Skeletal muscle satellite cell (primary cell): ENCODE results near the gene DMD.

Experiments
- H3K27me3 ChIP-seq: 2 replicates; pipeline ENCODE4 v1.7.0; 2013; ENCODE audit warnings: low read length; ENCODE audit not compliant: control insufficient read depth, insufficient read depth
- H3K36me3 ChIP-seq: 2 replicates; pipeline ENCODE4 v1.7.0; 2013; ENCODE audit warnings: mild to moderate bottlenecking, control low read depth, low read length; ENCODE audit not compliant: insufficient read depth
- H3K4me1 ChIP-seq: 2 replicates; pipeline ENCODE4 v1.7.0; 2013; ENCODE audit warnings: low read length; ENCODE audit not compliant: control insufficient read depth, insufficient read depth
- H3K4me2 ChIP-seq: 2 replicates; pipeline ENCODE4 v1.7.0; 2013; ENCODE audit warnings: mild to moderate bottlenecking, low read length
- H3K4me3 ChIP-seq: 2 replicates; pipeline ENCODE4 v1.7.0; 2013; ENCODE audit warnings: low read length
- H3K9ac ChIP-seq: 2 replicates; pipeline ENCODE4 v1.7.0; 2013; ENCODE audit warnings: mild to moderate bottlenecking, low read depth, low read length, moderate library complexity
- H3K9me3 ChIP-seq: replicated peaks from 2 replicates; pipeline ENCODE4 v1.7.0; 2013; ENCODE audit warnings: mild to moderate bottlenecking, control low read depth, low read length

DMD gene

DNA sequence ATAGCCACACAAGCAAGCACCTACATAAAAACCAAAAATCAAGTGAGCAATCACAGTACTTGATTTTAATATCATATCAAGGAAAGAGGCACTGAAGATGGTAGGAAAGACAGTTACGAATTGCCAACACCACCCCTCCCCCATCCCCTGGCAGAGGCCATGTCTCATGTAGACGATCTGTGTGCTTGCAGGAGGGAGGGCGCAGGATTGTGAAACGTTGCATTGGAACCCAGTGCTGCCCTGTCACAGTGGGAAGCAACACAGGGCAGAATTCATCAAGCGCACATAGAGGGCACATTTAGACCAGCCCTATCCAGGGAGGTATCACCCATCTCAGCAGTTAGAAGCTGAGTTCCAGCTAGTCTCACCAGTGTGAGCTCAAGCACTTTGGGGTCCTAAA, 359.8 kb downstream of the DMD start:
- Histone ChIP-seq H3K9me3 (no peaks in the 10 kb centered on the region), H3K4me2 (no peak overlapping the region), H3K9ac (no peak overlapping the region), H3K4me3 (no peak overlapping the region), H3K4me1 (no peaks in the 10 kb centered on the region), H3K36me3 (no peaks in the 10 kb centered on the region), H3K27me3 (no peaks in the 10 kb centered on the region)

DNA sequence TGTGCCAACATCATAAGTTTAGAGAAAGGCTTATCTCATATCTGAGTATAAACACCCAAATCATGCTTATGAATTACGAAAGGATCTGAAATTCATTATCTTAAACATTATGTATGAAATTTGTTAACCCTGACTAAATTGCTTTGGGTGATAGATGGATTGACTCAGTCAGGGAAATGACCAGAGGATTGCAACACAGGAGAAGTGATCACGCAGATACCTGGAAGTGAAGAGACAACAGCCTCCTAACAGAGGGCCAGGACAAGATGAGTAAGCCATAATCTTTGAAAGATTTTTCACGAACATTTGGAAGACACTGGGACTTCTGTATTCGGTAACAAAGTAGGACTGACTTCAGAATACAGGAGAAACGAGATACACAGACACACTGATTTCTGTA, 363.4 kb downstream of the DMD start:
- Histone ChIP-seq H3K36me3 (no peaks in the 10 kb centered on the region), H3K4me3 (no peak overlapping the region), H3K9ac (no peak overlapping the region), H3K27me3 (no peaks in the 10 kb centered on the region), H3K9me3 (no peaks in the 10 kb centered on the region), H3K4me2 (no peak overlapping the region), H3K4me1 (no peaks in the 10 kb centered on the region)

DNA sequence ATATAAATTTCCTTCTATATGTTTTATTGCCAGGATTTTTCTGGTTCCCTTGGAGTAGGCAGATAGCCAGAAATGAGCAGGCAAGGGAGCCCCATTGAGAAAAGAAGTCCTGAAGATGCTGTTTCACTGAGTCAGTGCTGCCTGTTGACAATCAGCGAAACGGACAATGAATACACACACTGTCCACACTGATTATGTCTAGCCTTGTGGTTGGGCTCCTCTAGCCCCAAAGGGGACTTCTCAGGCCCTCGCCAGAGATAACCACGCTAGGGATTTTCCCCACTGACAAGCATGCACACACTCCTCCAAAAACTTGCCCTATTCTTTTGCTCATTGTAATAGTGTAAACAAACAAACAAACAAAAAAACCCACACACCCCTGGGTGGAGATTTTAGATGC, 369.3 kb downstream of the DMD start:
- no peaks in the 10 kb centered on the region for H3K9me3 ChIP-seq
- no peak overlapping the region for H3K4me3 ChIP-seq
- no peak overlapping the region for H3K4me2 ChIP-seq
- H3K36me3 ChIP-seq: no peaks in the 10 kb centered on the region
- no peaks in the 10 kb centered on the region for H3K4me1 ChIP-seq
- no peak overlapping the region for H3K9ac ChIP-seq
- H3K27me3 ChIP-seq: no peaks in the 10 kb centered on the region

DNA sequence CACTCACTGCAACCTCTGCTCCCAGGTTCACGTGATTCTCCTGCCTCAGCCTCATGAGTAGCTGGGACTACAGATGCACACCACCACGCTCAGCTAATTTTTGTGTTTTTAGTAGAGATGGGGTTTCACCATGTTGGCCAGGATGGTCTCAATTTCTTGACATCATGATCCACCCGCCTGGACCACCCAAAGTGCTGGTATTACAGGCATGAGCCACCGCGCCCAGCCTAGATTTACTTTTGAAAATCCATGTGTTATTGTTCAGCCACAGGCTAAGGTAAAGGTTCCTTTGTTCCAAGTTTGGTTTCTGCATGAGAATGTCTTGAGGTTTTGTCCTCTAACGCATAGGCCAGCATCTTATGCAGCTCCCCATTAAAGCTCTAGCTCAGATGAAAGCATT, 371.6 kb downstream of the DMD start:
- Histone ChIP-seq H3K9me3 (no peaks in the 10 kb centered on the region), H3K4me3 (no peak overlapping the region), H3K9ac (no peak overlapping the region), H3K27me3 (no peaks in the 10 kb centered on the region), H3K4me2 (no peak overlapping the region), H3K36me3 (no peaks in the 10 kb centered on the region), H3K4me1 (no peaks in the 10 kb centered on the region)

DNA sequence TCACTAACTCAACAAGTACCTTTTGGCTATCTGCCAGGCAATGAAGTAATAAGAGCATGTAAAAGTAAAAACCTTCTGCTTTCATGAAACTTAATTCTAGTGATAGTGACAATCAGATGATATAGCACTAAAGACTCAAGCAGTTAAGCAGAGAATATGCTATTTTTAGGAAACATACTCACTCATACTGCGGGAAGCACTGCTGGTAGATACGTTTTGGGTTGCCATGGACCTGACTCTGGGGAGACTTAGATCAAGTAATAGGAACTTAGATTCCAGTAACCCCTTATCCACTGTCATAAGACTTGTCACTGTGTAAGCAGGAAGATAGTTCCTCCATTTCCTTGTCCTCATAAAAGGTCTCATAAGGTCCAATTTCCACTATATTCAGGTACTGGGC, 386.3 kb downstream of the DMD start:
- no peaks in the 10 kb centered on the region for H3K4me1 ChIP-seq
- H3K4me2 ChIP-seq: no peak overlapping the region
- no peaks in the 10 kb centered on the region for H3K36me3 ChIP-seq
- H3K9me3 ChIP-seq: no peaks in the 10 kb centered on the region
- H3K27me3 ChIP-seq: no peaks in the 10 kb centered on the region
- H3K9ac ChIP-seq: no peak overlapping the region
- H3K4me3 ChIP-seq: no peak overlapping the region

DNA sequence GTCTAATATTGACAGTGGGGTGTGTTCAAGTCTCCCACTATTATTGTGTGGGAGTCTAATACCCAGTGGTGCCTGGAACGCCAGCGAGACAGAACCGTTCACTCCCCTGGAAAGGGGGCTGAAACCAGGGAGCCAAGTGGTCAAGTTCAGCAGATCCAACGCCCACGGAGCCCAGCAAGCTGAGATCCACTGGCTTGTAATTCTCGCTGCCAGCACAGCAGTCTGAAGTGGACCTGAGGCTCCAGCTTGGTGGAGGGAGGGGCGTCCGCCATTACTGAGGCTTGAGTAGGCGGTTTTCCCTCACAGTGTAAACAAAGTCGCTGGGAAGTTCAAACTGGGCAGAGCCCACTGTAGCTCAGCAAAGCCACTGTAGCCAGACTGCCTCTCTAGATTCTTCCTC, 407.3 kb downstream of the DMD start:
- Histone ChIP-seq H3K9me3 (no peaks in the 10 kb centered on the region), H3K27me3 (no peaks in the 10 kb centered on the region), H3K4me2 (no peak overlapping the region), H3K4me1 (no peaks in the 10 kb centered on the region), H3K36me3 (peaks cover 4% of the 10 kb centered on the region), H3K9ac (no peak overlapping the region), H3K4me3 (no peak overlapping the region)

DNA sequence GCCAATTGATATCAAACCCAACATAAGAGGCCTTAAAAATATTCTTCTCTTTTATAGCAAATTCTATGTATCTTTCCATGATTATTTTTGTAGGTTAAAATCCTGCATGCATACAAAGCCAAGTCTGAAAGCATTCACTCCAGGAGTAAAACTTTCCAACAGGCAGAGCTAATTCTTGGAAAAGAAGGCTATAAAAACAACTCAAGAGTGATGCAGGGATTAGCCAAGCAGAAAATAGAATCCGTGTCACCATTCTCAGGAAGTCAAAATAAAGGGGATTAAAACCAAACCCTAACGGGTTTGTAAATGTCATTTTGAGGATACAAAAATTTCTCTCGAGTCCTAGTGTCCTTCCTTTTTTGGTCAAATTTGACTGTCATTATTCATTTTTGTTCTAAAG, 412.4 kb downstream of the DMD start:
- H3K9ac ChIP-seq: no peak overlapping the region
- H3K27me3 ChIP-seq: no peaks in the 10 kb centered on the region
- H3K4me1 ChIP-seq: no peaks in the 10 kb centered on the region
- no peak overlapping the region for H3K4me3 ChIP-seq
- peaks cover 2% of the 10 kb centered on the region for H3K36me3 ChIP-seq
- H3K9me3 ChIP-seq: no peaks in the 10 kb centered on the region
- H3K4me2 ChIP-seq: no peak overlapping the region

DNA sequence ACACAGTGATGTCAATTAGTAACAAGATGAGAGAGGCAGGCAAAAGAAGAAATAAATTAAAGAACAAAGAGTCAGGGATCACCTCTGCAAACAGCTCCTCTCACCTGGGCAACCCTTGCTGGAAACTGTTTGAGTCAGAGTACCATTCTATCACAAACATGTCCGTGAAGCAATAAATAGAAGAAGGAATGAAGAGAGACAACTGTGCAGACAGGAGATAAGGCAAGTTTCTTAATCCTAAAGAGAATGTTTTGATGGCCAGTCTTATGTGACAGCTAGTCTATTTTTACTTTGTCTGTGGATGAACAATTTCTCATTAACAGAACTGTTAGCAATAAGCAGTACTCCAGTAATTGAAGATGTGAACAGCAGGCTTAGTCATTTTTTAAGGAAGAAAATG, 422.4 kb downstream of the DMD start:
- Histone ChIP-seq H3K4me2 (no peak overlapping the region), H3K4me1 (no peaks in the 10 kb centered on the region), H3K27me3 (no peaks in the 10 kb centered on the region), H3K4me3 (no peak overlapping the region), H3K9ac (no peak overlapping the region), H3K36me3 (no peaks in the 10 kb centered on the region), H3K9me3 (no peaks in the 10 kb centered on the region)

DNA sequence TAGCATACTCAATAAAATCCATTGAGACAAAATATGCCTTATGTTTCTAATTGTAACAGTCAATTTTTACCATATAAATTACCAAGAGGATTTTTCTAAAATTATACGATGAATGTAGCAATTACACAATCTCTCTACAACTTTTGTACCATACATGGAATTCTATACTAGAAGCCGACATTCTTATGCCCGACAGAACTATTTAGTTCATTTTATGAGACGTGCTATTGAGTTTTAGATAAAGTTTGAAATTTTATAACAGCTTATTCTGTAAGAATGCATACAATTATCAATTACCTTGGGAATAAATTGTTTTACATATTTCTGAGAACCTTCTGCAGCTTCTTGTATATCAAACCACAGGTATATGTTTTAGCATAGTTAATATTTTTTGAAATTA, 431.2 kb downstream of the DMD start:
- no peak overlapping the region for H3K4me3 ChIP-seq
- no peaks in the 10 kb centered on the region for H3K36me3 ChIP-seq
- H3K9ac ChIP-seq: no peak overlapping the region
- H3K4me1 ChIP-seq: no peaks in the 10 kb centered on the region
- H3K9me3 ChIP-seq: no peaks in the 10 kb centered on the region
- H3K4me2 ChIP-seq: no peak overlapping the region
- H3K27me3 ChIP-seq: no peaks in the 10 kb centered on the region

DNA sequence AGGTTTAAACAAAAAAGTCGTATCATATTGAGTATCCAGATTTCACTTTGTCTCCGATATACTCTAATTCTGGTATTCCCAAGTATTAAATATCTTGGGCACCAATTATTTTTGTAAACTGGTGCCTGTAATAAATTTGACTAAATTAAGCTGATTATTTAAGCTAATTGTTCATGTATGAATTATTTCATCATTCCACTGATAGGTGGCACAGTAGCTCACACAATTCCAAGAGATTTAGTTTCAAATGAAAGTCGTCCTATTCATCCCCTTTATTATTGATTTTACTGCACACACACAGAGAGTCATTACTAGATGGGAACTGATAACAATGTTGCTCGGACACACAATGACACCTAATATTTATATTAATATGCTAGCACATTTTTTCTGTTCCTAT, 432.4 kb downstream of the DMD start:
- Histone ChIP-seq H3K36me3 (no peaks in the 10 kb centered on the region), H3K4me3 (no peak overlapping the region), H3K9ac (no peak overlapping the region), H3K27me3 (no peaks in the 10 kb centered on the region), H3K4me1 (no peaks in the 10 kb centered on the region), H3K4me2 (no peak overlapping the region), H3K9me3 (no peaks in the 10 kb centered on the region)

DNA sequence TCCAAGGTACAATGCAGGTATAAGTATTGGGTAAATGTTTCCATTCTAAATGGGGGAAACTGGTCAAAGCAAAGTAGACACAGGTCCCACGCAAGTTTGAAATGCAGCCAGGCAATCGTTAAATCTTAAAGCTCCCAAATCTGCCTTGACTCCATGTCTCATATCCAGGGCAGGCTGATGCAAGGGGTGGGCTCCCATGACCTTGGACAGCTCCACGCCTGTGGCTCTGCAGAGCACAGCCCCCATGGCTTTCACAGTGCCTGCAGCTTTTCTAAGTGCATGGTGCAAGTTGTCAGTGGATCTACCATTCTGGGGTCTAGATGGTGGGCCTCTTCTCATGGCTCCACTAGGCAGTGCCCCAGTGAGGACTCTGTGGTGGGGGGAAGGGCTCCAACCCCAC, 436.4 kb downstream of the DMD start:
- no peak overlapping the region for H3K9ac ChIP-seq
- no peak overlapping the region for H3K4me2 ChIP-seq
- no peaks in the 10 kb centered on the region for H3K27me3 ChIP-seq
- H3K4me1 ChIP-seq: no peaks in the 10 kb centered on the region
- H3K9me3 ChIP-seq: no peaks in the 10 kb centered on the region
- no peak overlapping the region for H3K4me3 ChIP-seq
- H3K36me3 ChIP-seq: no peaks in the 10 kb centered on the region

DNA sequence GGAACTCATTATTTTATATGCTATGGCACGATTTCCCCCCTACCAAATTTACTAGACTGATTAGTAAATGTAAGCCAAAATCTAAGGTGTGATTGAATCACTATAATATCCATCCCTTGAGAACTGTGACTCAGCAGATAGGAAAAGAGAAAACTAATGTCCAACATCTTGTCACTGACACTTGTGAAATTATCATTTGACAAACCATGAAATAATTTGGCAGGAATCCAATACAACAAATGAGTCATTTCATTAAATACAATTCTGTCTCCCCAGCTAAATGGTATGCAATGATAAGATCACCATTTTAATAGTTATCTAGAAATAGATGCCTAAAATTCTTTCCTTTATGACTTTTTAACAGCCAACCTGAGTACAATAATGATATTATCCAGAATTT, 462.3 kb downstream of the DMD start:
- peaks cover 9% of the 10 kb centered on the region for H3K4me1 ChIP-seq
- no peak overlapping the region for H3K9ac ChIP-seq
- H3K27me3 ChIP-seq: no peaks in the 10 kb centered on the region
- no peak overlapping the region for H3K4me2 ChIP-seq
- H3K36me3 ChIP-seq: no peaks in the 10 kb centered on the region
- no peak overlapping the region for H3K4me3 ChIP-seq
- H3K9me3 ChIP-seq: no peaks in the 10 kb centered on the region

DNA sequence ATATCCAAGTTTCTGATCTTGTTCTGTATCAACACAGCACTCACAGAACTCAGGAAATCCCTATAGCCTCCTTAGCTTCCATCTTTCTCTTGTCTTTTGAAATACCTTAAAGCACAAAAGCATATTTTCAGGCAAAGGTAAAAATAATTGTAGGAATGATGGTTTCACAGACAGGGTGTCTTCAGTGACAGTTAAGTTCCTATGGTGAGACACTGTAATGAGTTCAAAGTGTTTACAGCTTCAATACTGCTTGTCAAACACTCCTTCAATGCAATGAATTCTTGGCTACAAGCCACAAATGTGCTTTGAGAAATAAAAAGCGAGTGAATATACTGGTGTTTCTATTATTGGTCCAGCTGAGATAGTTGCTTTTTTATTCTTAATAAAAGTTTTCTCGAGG, 466.0 kb downstream of the DMD start:
- H3K4me1 ChIP-seq: peaks cover 9% of the 10 kb centered on the region
- no peaks in the 10 kb centered on the region for H3K36me3 ChIP-seq
- H3K9ac ChIP-seq: no peak overlapping the region
- no peaks in the 10 kb centered on the region for H3K27me3 ChIP-seq
- peak overlapping the region; percentile 11 for H3K4me2 ChIP-seq
- no peaks in the 10 kb centered on the region for H3K9me3 ChIP-seq
- H3K4me3 ChIP-seq: no peak overlapping the region
